ENCODE measurements around the gene LCN6. TPM values are rescaled to one million over a fixed set of nuclear protein-coding genes. Genes with fewer than 3 reads are reported as not detected.

LCN6 gene
- total and polyA plus RNA-seq, 7 donors, result 0.44 to 15.0 (median 10.7) TPM

- peaks cover 33% of the 10 kb centered on the region for H3K4me1 ChIP-seq
- no peak for DNase-seq
- intact Hi-C loops (cut with DNase I), result no loop called here
Measured at GRCh38 chr9:136722969-136723356, 25.4 kb downstream of the LCN6 start.

GRCh38 chr9:136722093-136722968, 26.0 kb downstream of the LCN6 start:
- no peaks in the 10 kb centered on the region for H3K27me3 ChIP-seq (ENCODE audit: insufficient read depth in 3 of 3, low read length in 2 of 3)
- DNase-seq (no peak), ATAC-seq (no peak)
- H3K4me3 ChIP-seq, result no peak overlapping the region
- no peaks in the 10 kb centered on the region for H3K9me3 ChIP-seq
- H3K27ac ChIP-seq, result no peak overlapping the region
- intact Hi-C loops (cut with DNase I), result no loop called here
- peaks cover 33% of the 10 kb centered on the region for H3K4me1 ChIP-seq
- 79 to 82% (median 82%) methylated on average over 28 to 31 of the region's 31 CpGs for WGBS, 3 donors
- peaks cover 8 to 61% of the 10 kb centered on the region in 2 donors for H3K36me3 ChIP-seq (ENCODE audit: insufficient read depth in 1 of 2, low read depth in 1 of 2)
- no peak for TF ChIP-seq CTCF (IDR thresholded peaks at IDR 0.05)

More at GRCh38 chr9:136722969-136723356, 25.4 kb downstream of the LCN6 start:
- Histone ChIP-seq H3K27me3 (ENCODE audit: insufficient read depth in 3 of 3, low read length in 2 of 3) (no peaks in the 10 kb centered on the region), H3K9me3 (no peaks in the 10 kb centered on the region), H3K27ac (no peak overlapping the region), H3K4me3 (no peak overlapping the region), H3K36me3 (ENCODE audit: insufficient read depth in 1 of 2, low read depth in 1 of 2) (peaks cover 8 to 61% of the 10 kb centered on the region in 2 donors)
- ATAC-seq, result no peak
- 86 to 91% (median 88%) methylated on average over 24 of the region's 24 CpGs for WGBS, 3 donors
- no peak for TF ChIP-seq CTCF (IDR thresholded peaks at IDR 0.05)

GRCh38 chr9:136721339-136722092, 26.8 kb downstream of the LCN6 start:
- peak; percentile 28 to 65 (median 40) for ATAC-seq
- peaks cover 24% of the 10 kb centered on the region for H3K4me1 ChIP-seq
- WGBS, 3 donors, result 62 to 70% (median 65%) methylated on average over 28 to 30 of the region's 30 CpGs
- peak in 1 of 2 donors; percentile 55 for DNase-seq
- no peak for TF ChIP-seq CTCF (IDR thresholded peaks at IDR 0.05)
- peaks cover 8 to 56% of the 10 kb centered on the region in 2 donors for H3K36me3 ChIP-seq (ENCODE audit: insufficient read depth in 1 of 2, low read depth in 1 of 2)
- no peak overlapping the region for H3K4me3 ChIP-seq
- H3K27ac ChIP-seq, result no peak overlapping the region
- intact Hi-C loops (cut with DNase I), result no loop called here
- H3K9me3 ChIP-seq, result no peaks in the 10 kb centered on the region
- H3K27me3 ChIP-seq (ENCODE audit: insufficient read depth in 3 of 3, low read length in 2 of 3), result no peaks in the 10 kb centered on the region

GRCh38 chr9:136720898-136721338, 27.4 kb downstream of the LCN6 start:
- no peak for DNase-seq
- 65 to 69% (median 65%) methylated on average over 11 of the region's 11 CpGs for WGBS, 3 donors
- H3K27me3 ChIP-seq (ENCODE audit: insufficient read depth in 3 of 3, low read length in 2 of 3), result peaks cover 0 to under 1% (median 0%) of the 10 kb centered on the region in 3 donors
- ATAC-seq, result peak in 2 of 4 donors; percentile 1 to 2
- peak overlapping the region; percentile 11 for H3K27ac ChIP-seq
- no peak overlapping the region for H3K4me3 ChIP-seq
- no peaks in the 10 kb centered on the region for H3K9me3 ChIP-seq
- TF ChIP-seq CTCF (IDR thresholded peaks at IDR 0.05), result no peak
- peaks cover 19% of the 10 kb centered on the region for H3K4me1 ChIP-seq
- peaks cover 5 to 50% of the 10 kb centered on the region in 2 donors for H3K36me3 ChIP-seq (ENCODE audit: insufficient read depth in 1 of 2, low read depth in 1 of 2)
- intact Hi-C loops (cut with DNase I), result no loop called here

Measured in psoas muscle (tissue), 8 donors.